ENCODE results near the gene CLN6.
A peak's percentile ranks its signal among the peaks of the same experiment; 100 is the strongest.
"Not testable (repeated sequence)": the region's sequence is repeated elsewhere in the genome, so short reads cannot be mapped to it uniquely, and the experiment has no call there.

CLN6 gene

DNA sequence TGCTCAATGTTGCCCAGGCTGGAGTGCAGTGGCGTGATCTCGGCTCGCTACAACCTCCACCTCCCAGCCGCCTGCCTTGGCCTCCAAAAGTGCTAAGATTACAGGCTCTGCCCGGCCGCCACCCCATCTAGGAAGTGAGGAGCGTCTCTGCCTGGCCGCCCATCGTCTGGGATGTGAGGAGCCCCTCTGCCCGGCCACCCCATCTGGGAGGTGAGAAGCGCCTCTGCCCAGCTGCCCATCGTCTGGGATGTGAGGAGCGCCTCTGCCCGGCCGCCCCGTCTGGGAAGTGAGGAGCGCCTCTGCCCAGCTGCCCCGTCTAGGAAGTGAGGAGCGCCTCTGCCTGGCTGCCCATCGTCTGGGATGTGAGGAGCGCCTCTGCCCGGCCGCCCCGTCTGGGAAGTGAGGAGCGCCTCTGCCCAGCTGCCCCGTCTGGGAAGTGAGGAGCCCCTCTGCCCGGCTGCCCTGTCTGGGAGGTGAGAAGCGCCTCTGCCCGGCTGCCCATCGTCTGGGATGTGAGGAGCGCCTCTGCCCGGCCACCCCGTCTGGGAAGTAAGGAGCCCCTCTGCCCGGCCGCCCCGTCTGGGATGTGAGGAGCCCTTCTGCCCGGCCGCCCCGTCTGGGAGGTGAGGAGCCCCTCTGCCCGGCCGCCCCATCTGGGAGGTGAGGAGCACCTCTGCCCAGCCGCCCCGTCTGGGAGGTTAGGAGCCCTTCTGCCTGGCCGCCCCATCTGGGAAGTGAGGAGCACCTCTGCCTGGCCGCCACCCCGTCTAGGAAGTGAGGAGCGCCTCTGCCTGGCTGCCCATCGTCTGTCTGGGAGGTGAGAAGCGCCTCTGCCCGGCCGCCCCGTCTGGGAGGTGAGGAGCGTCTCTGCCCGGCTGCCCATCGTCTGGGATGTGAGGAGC lies 7.7 kb downstream of the CLN6 start:
- DNase-seq = not testable (repeated sequence)

- DNase-seq = no peak
Measured at GRCh38 chr15:68220967-68221366, 8.6 kb downstream of the CLN6 start.

- DNase-seq = no peak
Measured at GRCh38 chr15:68220489-68220888, 9.0 kb downstream of the CLN6 start.

DNA sequence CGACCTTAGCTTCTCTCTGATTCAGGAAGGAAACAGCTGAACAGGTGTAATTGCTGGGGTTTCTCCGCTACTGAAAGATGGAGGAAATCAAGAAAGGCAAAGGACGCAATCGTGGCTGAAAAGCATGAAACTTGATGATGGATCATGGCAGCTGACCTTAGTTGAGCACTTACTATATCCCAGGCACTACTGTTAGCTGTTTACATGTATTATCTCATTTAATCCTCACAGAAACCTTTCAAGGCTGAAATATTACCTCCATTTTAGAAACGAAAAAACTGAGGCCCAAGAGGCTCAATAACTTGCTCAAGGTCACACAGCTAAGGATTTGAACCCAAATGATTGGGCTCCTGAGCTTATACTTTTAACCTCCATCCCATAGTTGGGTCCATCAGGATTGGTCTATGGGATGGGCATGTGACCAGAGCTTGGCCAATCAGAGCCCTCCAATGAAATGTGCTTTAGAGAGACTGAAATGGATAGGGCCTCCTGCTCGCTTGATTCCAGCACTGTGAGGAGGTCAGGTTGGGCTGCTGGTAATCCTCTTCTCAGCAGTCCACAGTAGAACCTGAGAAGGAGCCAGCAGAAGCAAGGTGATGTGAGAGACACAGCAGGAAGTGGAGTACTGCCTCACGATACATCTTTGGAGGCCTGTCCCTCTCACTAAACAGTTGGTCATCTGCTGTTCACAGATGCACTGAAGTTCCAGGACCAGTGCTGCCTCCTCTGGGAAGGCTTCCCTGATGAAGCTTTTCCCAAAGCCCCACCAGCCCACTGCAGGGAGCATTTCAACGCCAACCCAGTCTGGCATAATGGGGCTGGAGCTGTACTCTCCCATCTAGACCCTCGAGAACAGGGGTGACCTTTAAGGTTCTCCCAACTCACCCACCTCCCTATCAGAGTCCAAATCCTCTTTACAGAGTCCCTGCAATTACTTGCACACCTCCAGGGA lies 10.4 kb downstream of the CLN6 start:
- DNase-seq = no peak

GRCh38 chr15:68218331-68218730 lies 11.2 kb downstream of the CLN6 start:
- no peak for DNase-seq

DNA sequence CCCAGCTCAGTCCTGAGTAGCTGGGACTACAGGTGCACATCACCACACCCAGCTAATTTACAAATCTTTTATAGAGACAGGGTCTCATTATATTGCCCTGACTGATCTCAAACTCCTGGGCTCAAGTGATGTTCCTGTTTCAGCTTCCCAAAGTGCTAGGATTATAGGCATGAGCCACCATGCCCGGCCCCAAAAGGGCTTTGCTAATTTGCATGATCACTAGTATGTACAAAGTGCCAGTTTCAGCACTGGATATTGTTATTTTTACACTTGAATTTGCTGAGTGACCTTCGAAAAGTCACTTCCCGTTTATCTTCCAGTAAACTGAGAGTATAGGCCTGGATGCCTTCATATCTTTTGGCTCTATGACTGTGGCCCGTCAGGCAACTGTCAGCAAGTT lies 12.2 kb downstream of the CLN6 start:
- DNase-seq = no peak

- no peak for DNase-seq
Measured at GRCh38 chr15:68214838-68215254, 14.7 kb downstream of the CLN6 start.

- DNase-seq = no peak
Measured at GRCh38 chr15:68213991-68214837, 15.3 kb downstream of the CLN6 start.

- DNase-seq = not testable (repeated sequence)
Measured at GRCh38 chr15:68213491-68213845, 16.1 kb downstream of the CLN6 start.

DNA sequence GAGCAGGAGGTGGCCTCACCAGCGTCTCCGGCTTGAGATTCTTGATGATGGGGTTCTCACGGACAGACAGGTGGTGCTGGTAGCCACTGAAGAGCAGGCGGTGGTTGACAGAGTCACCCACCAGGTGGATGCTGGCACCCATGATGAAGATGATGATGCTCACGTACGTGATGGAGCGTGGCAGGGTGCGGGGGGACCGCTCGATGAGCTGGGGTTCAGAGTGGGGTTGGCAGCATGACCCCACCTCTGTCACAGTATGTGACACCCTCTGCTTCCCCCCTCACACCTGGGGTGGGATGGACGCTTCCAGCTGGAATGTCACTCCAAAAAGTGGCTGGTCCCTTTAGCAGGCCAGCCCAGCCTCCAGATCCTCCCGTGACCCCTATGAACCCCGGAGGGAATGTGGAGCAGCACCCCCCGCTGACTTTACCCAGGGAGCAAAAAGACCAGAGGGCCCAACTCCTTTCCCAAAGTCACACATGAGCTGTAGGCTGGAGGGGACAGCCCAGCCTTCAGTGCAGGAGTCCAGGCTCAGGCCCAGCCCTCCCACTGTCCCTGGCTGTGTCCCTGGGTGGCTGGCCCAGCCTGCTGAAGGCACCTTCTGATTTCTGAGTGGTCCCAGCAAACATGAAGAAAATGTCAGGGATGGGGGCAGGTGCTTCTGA lies 17.7 kb downstream of the CLN6 start:
- DNase-seq = no peak

GRCh38 chr15:68210821-68211655 lies 18.5 kb downstream of the CLN6 start:
- peak; percentile 56 for DNase-seq

DNA sequence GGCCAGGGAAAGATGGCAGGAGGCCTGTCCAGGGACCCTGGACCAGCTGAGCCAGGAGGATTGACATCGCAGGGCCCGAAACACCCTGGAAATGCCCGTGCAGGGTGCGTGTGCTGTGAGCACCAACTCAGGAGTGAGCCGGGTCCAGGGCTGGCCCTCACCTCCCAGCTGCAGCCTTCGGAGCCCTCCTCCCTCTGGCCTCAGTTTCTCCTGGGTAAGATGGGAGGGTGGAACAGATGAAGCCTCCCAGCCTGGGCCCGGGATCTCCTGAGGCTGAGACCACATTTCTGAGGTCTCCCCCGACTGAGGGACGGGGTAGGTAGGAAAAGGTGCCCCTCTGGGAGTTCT lies 19.1 kb downstream of the CLN6 start:
- no peak for DNase-seq

DNA sequence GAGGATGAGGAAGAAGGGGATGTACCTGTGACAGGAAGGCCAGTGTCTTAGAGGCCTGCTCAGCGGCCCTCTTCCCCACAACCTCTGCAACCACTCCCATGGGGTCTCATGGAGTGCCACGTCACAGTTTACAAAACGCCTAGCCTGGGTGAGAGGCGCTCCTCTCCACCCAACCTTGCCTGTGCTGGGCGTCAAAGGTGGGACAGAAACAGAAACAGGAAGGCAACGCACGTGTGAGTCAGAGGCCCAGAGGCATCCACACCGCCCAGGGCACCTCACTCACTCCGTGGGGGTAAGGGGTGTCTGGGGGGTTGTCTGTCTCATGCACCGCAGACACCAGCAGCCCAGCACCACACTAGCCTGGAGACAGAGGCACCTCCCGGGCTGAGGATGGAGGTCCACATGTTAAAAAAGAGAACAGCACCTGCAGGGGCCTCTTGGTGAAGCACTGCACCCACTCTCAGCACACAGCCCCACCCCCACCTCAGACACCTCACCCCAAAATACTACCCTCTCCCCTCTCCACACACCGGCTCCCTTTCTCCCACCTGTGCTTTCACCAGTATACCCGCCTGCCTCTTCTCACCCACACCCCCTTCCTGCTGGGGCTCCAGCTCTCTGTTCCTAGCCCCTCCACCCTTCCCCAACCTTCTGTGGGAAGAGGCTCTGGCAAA lies 19.7 kb downstream of the CLN6 start:
- DNase-seq = no peak

DNA sequence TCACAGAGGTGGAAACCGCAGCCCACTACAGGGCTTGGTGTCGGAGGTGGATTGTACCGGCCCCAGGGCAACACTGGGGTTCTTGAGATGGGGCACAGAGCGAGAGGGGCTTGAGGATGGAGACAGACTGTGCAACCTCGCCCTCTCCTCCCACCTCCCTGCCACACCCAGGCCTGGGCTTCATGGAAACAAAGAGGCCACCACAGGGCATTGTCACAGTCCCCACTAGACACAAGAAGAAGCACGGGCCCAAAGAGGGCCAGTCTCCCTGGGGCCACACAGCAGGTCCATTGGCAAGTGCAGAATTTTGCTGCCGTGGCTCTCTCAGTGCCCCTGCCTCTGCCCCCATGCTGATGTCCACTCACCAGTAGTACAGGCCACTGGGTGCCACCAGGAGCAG lies 20.3 kb downstream of the CLN6 start:
- no peak for DNase-seq

- DNase-seq = no peak
Measured at GRCh38 chr15:68208636-68209240, 20.8 kb downstream of the CLN6 start.

DNA sequence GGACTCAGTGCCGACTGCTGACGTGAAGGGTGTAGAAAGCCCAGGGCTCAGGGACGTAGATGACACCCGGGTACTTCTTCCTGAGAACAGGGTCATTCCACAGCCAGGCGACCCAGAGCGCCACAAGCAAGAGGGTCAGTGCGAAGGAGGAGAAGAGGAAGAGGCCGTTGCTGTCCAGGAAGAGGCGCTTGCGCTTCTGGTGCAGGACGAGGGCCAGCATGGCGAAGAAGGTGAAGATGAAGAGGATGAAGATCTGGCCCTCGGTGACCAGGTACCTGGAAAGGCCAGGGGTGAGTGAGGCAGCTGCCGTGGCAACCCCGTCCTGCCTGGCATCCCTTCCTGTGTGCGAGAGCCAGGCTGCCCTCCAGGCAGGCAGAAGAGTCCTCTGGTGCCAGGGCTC lies 21.4 kb downstream of the CLN6 start:
- no peak for DNase-seq

- DNase-seq = no peak
Measured at GRCh38 chr15:68207176-68207935, 22.2 kb downstream of the CLN6 start.

- DNase-seq = no peak
Measured at GRCh38 chr15:68206711-68207151, 22.8 kb downstream of the CLN6 start.

GRCh38 chr15:68205954-68206539 lies 23.5 kb downstream of the CLN6 start:
- DNase-seq = no peak

Data from activated CD4-positive, CD25-positive, alpha-beta regulatory T cell treated with anti-CD3 and anti-CD28 coated beads, Interleukin-2, amount 50 U/mL, for 72 hours (primary cell).